HG02852 (cell line): Measurements from ENCODE around the gene CDK10.
A peak's percentile ranks its signal among the peaks of the same experiment; 100 is the strongest.
"Not testable (repeated sequence)": the region's sequence is repeated elsewhere in the genome, so short reads cannot be mapped to it uniquely, and the experiment has no call there.

Experiments used
- ATAC-seq: cut with Tn5 transposase; IDR thresholded peaks from one replicate; pipeline ENCODE4 v1.9.1; 2021; ENCODE audit warnings: mild to moderate bottlenecking, moderate library complexity; ENCODE audit not compliant: unreplicated experiment

CDK10 gene

GRCh38 chr16:89667633-89668032, 18.9 kb upstream of the CDK10 start:
- no peak for ATAC-seq

- ATAC-seq: no peak
Measured at GRCh38 chr16:89668790-89669158, 17.7 kb upstream of the CDK10 start.

DNA sequence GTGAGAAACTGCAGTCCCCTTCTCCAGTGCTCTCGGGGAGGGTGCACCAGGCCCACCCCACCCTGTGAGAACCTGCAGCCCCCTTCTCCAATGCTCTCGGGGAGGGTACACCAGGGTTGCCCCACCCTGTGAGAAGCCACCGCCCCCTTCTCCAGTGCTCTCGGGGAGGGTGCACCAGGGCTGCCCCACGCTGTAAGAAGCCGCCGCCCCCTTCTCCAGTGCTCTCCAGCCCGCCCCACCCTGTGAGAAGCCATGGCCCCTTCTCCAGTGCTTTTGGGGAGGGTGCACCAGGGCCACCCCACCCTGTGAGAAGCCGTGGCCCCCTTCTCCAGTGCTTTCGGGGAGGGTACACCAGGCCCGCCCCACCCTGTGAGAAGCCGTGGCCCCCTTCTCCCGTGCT, 16.7 kb upstream of the CDK10 start:
- ATAC-seq: no peak

- ATAC-seq: no peak
Measured at GRCh38 chr16:89670496-89671431, 15.7 kb upstream of the CDK10 start.

- not testable (repeated sequence) for ATAC-seq
Measured at GRCh38 chr16:89671565-89671964, 14.9 kb upstream of the CDK10 start.

GRCh38 chr16:89672177-89672941, 14.1 kb upstream of the CDK10 start:
- ATAC-seq: no peak

DNA sequence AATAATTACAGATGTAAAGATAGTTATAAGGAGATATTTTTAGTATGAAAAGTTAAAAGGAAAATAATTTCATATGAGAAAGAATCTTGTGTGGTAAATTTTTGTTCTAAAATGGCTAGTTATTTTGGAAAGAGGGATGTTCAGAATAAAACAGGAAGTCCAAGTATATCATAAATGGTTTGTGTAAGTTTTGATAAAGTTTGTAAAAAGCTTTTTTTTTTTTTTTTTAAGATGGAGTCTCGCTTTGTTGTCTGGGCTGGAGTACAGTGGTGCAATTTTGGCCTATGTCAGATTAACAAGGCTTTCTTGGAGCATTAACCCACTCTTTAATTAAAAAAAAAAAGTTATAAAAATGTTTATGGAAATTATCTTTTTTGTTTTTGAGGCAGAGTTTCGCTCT, 8.2 kb upstream of the CDK10 start:
- ATAC-seq: no peak

GRCh38 chr16:89685916-89686315, 573 bp upstream of the CDK10 start:
- ATAC-seq: no peak

- ATAC-seq: peak; percentile 24
Measured at GRCh38 chr16:89687092-89687940, 827 bp downstream of the CDK10 start.

- no peak for ATAC-seq
Measured at GRCh38 chr16:89688395-89688794, 1.9 kb downstream of the CDK10 start.

DNA sequence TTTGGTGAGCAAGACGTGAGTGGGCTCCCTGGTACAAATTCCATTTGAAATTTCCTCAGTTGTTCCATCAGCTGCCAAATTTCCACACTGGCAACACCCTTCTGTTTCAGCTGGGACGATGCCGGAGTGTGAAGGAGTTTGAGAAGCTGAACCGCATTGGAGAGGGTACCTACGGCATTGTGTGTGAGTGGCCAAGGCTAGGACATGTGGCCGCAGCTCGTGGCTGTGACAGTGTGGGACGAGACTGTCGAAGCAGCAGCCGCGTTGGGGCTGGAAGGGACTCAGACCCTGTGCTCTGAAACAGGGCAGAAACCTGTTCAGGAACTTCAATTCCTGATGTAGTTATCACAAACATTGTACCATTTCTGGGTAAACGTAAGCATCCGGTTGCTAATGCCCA, 2.7 kb downstream of the CDK10 start:
- no peak for ATAC-seq

- not testable (repeated sequence) for ATAC-seq
Measured at GRCh38 chr16:89689621-89690020, 3.1 kb downstream of the CDK10 start.

GRCh38 chr16:89690392-89690901, 4.0 kb downstream of the CDK10 start:
- no peak for ATAC-seq

DNA sequence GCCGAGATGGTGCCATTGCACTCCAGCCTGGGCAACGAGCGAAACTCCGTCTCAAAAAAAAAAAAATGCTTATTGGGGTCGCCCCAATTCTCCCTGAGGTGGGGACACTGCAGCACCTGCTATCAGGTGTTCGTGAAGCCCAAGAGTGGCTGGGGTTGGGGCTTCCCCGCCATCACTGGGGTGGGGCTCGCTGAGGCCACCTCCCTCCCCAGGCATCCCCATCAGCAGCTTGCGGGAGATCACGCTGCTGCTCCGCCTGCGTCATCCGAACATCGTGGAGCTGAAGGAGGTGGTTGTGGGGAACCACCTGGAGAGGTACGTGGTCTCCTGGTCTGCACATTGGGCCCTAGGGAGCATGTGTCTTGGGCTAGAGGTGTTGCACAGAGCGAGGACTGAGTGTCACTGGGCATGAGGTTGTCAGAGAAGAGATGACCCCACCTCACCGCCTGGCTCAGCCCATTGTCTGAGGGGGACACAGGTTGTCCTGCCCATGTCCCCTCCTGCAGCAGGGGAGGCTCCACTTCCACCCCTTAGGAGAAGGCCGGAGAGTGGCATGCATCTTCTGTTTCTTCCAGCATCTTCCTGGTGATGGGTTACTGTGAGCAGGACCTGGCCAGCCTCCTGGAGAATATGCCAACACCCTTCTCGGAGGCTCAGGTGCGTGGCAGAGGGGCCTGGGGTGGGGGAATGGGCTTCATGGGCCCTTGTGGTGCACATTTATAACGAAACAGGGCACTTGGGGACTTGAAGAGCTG, 4.9 kb downstream of the CDK10 start:
- no peak for ATAC-seq

- no peak for ATAC-seq
Measured at GRCh38 chr16:89691986-89692569, 5.6 kb downstream of the CDK10 start.

DNA sequence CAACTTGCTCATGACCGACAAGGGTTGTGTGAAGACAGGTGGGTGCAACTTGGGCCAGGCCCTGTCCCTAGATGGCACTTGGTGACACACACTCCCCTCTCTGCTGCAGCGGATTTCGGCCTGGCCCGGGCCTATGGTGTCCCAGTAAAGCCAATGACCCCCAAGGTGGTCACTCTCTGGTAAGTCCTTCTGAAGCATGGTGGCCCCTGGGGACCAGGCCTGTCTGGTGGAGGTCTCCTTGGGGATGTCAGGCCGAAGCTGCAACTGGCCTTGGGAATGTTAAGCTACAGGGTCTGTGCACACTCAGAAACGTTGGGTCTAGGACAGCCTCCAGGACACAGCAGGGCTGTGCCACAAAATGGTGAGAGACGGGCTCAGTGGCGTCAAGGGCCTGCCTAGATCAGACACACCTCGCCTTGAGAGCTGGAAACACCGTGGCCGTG, 6.8 kb downstream of the CDK10 start:
- no peak for ATAC-seq

- no peak for ATAC-seq
Measured at GRCh38 chr16:89693931-89694783, 7.7 kb downstream of the CDK10 start.

DNA sequence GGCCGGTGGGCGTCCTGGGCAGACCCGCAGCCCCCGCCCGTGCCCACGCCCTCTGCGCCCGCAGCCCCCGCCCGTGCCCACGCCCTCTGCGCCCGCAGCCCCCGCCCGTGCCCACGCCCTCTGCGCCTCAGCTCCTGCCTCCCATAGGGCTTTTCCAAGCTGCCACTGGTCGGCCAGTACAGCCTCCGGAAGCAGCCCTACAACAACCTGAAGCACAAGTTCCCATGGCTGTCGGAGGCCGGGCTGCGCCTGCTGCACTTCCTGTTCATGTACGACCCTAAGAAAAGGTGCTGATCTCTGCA, 8.2 kb downstream of the CDK10 start:
- ATAC-seq: not testable (repeated sequence)
